Endodermal cell (in vitro differentiated cells): Measurements from ENCODE around the gene MIPEP. TPM values are rescaled to one million over a fixed set of nuclear protein-coding genes. Genes with fewer than 3 reads are reported as not detected.

Experiments
- DNase-seq: peaks from one replicate; pipeline ENCODE4 v3.0.0-alpha.2; 2017
- H3K27ac ChIP-seq: 2 replicates; pipeline ENCODE4 v1.5.1; 2013; ENCODE audit warnings: mild to moderate bottlenecking, low read depth, low read length, moderate library complexity
- H3K27me3 ChIP-seq: 2 replicates; pipeline ENCODE4 v1.6.1; 2013; ENCODE audit warnings: mild to moderate bottlenecking, low read length, moderate library complexity; ENCODE audit not compliant: insufficient read depth, control insufficient read depth, poor library complexity, severe bottlenecking
- H3K36me3 ChIP-seq: 2 replicates; pipeline ENCODE4 v1.7.0; 2013; ENCODE audit warnings: mild to moderate bottlenecking, low read length, moderate library complexity; ENCODE audit not compliant: control insufficient read depth, insufficient read depth
- H3K4me1 ChIP-seq: one replicate; pipeline ENCODE4 v1.7.0; 2013; ENCODE audit warnings: low read length; ENCODE audit not compliant: control insufficient read depth, insufficient read depth
- H3K4me3 ChIP-seq: 2 replicates; pipeline ENCODE4 v1.5.1; 2013; ENCODE audit warnings: mild to moderate bottlenecking, low read length, moderate library complexity
- H3K9ac ChIP-seq: 2 replicates; pipeline ENCODE4 v1.6.1; 2013; ENCODE audit warnings: mild to moderate bottlenecking, low read length, moderate library complexity; ENCODE audit not compliant: poor library complexity, severe bottlenecking; ENCODE audit errors: extremely low read depth
- H3K9me3 ChIP-seq: 2 replicates; pipeline ENCODE4 v1.6.1; 2013; ENCODE audit warnings: mild to moderate bottlenecking, low read length, moderate library complexity; ENCODE audit not compliant: control insufficient read depth
- H3K27ac Mint-ChIP-seq: 2 replicates; pipeline ENCODE4 v1.8.0; 2020; ENCODE audit warnings: mixed read lengths
- H3K27me3 Mint-ChIP-seq: 2 replicates; pipeline ENCODE4 v1.8.0; 2021; ENCODE audit warnings: mild to moderate bottlenecking, mixed read lengths; ENCODE audit not compliant: insufficient read depth
- H3K36me3 Mint-ChIP-seq: 2 replicates; pipeline ENCODE4 v1.8.0; 2020; ENCODE audit warnings: low read depth, mixed read lengths
- H3K4me1 Mint-ChIP-seq: 2 replicates; pipeline ENCODE4 v1.8.0; 2020; ENCODE audit warnings: mixed read lengths
- H3K4me3 Mint-ChIP-seq: 2 replicates; pipeline ENCODE4 v1.8.0; 2020; ENCODE audit warnings: mild to moderate bottlenecking, moderate library complexity, mixed read lengths
- H3K9me3 Mint-ChIP-seq: 2 replicates; pipeline ENCODE4 v1.8.0; 2020; ENCODE audit warnings: mild to moderate bottlenecking, mixed read lengths
- CTCF ChIP-seq: fragments of 200-600 bp; sonication (generic); conservative IDR thresholded peaks from 2 replicates; pipeline ENCODE4 v1.5.0; 2021; ENCODE audit warnings: antibody characterized with exemption, mild to moderate bottlenecking
- WGBS, 2 experiments: methylation state at CpG; one replicate each; pipeline versions ENCODE4 v1.1.5 to v1.1.7; 2013; ENCODE audit warnings: missing lambda C conversion rate in 2 of 2, mixed read lengths in 1 of 2; ENCODE audit not compliant: insufficient coverage in 1 of 2, insufficient read length in 1 of 2; 5-methylcytosine and 5-hydroxymethylcytosine counted together
- total RNA-seq, 2 donors: library from RNA; stranded (reverse); fragmentation: NEBNext Ultra II Directional in 1 of 2; extraction: Animal tissue kit (Norgen Biotek cat#: 25700) in 1 of 2; gene quantifications; 2 replicates in 1 of 2; 3 replicates in 1 of 2; pipeline ENCODE4 v1.2.1, GENCODE V29; 2021

MIPEP gene
- total RNA-seq, 2 donors from 2014 or later, result 23.1 to 23.9 TPM

GRCh38 chr13:23753458-23753857 lies 135.7 kb downstream of the MIPEP start:
- Histone ChIP-seq H3K4me3 (no peak overlapping the region), H3K9ac (no peak overlapping the region), H3K27ac (peak overlapping the region; percentile 74), H3K27me3 (no peaks in the 10 kb centered on the region), H3K9me3 (no peaks in the 10 kb centered on the region), H3K36me3 (peaks cover 6% of the 10 kb centered on the region), H3K4me1 (no peaks in the 10 kb centered on the region)
- Mint-ChIP-seq H3K9me3 (no peaks in the 10 kb centered on the region), H3K27ac (no peak overlapping the region), H3K4me1 (peaks cover 21% of the 10 kb centered on the region), H3K36me3 (peaks cover 9% of the 10 kb centered on the region), H3K4me3 (no peak overlapping the region), H3K27me3 (no peaks in the 10 kb centered on the region)
- no peak for DNase-seq
- WGBS, 2 experiments, result 60 to 88% methylated on average over 1 of the region's 1 CpG
- no peak for TF ChIP-seq CTCF

- H3K36me3 ChIP-seq, result peaks cover 6% of the 10 kb centered on the region
- no peaks in the 10 kb centered on the region for H3K9me3 Mint-ChIP-seq
- DNase-seq, result no peak
- no peak overlapping the region for H3K4me3 Mint-ChIP-seq
- TF ChIP-seq CTCF, result no peak
- no peaks in the 10 kb centered on the region for H3K27me3 Mint-ChIP-seq
- no peaks in the 10 kb centered on the region for H3K9me3 ChIP-seq
- no peaks in the 10 kb centered on the region for H3K4me1 ChIP-seq
- no peak overlapping the region for H3K27ac Mint-ChIP-seq
- no peak overlapping the region for H3K9ac ChIP-seq
- 86% methylated on average over 1 of the region's 1 CpG; no CpG with 5 or more reads in 1 of the 2 experiments for WGBS, 2 experiments
- H3K36me3 Mint-ChIP-seq, result peaks cover 9% of the 10 kb centered on the region
- H3K27ac ChIP-seq, result no peak overlapping the region
- peaks cover 21% of the 10 kb centered on the region for H3K4me1 Mint-ChIP-seq
- H3K27me3 ChIP-seq, result no peaks in the 10 kb centered on the region
- H3K4me3 ChIP-seq, result no peak overlapping the region
These were observed 136.8 kb downstream of the MIPEP start for GRCh38 chr13:23752111-23753001.

- Histone ChIP-seq H3K9me3 (no peaks in the 10 kb centered on the region), H3K9ac (no peak overlapping the region), H3K4me3 (no peak overlapping the region), H3K27me3 (no peaks in the 10 kb centered on the region), H3K36me3 (peaks cover 6% of the 10 kb centered on the region), H3K4me1 (no peaks in the 10 kb centered on the region), H3K27ac (no peak overlapping the region)
- no peak for DNase-seq
- no peak for TF ChIP-seq CTCF
- H3K9me3 Mint-ChIP-seq, result no peaks in the 10 kb centered on the region
- H3K4me1 Mint-ChIP-seq, result peaks cover 21% of the 10 kb centered on the region
- 91 to 97% methylated on average over 5 of the region's 5 CpGs for WGBS, 2 experiments
- H3K27me3 Mint-ChIP-seq, result no peaks in the 10 kb centered on the region
- H3K4me3 Mint-ChIP-seq, result no peak overlapping the region
- peaks cover 7% of the 10 kb centered on the region for H3K36me3 Mint-ChIP-seq
- H3K27ac Mint-ChIP-seq, result no peak overlapping the region
These were observed 138.0 kb downstream of the MIPEP start for GRCh38 chr13:23751195-23751594.
